Activated CD4-positive, alpha-beta memory T cell treated with anti-CD3 and anti-CD28 coated beads for 36 hours (primary cell): ENCODE data around the gene STAB2. TPM values are rescaled to one million over a fixed set of nuclear protein-coding genes. Genes with fewer than 3 reads are reported as not detected.

Experiments
- CTCF ChIA-PET: fragments of 350-600 bp; sonication (Branson Sonifier 250); formaldehyde crosslinking; loops from one replicate; lab custom pipeline; 2021; ENCODE audit warnings: antibody characterized with exemption, inconsistent platforms; lab: Charles Lee
- POLR2A ChIA-PET: fragments of 350-600 bp; sonication (Branson Sonifier 250); formaldehyde crosslinking; loops from one replicate; lab custom pipeline; 2021; ENCODE audit warnings: antibody characterized with exemption; lab: Charles Lee
- DNase-seq: peaks from one replicate; pipeline ENCODE4 v3.0.0-alpha.2; 2020
- H3K27ac Mint-ChIP-seq: one replicate; pipeline ENCODE4 v1.8.0; 2021; ENCODE audit warnings: mixed read lengths
- H3K27me3 Mint-ChIP-seq: one replicate; pipeline ENCODE4 v1.8.0; 2021; ENCODE audit warnings: mixed read lengths
- H3K36me3 Mint-ChIP-seq: one replicate; pipeline ENCODE4 v1.8.0; 2021; ENCODE audit warnings: mixed read lengths
- H3K4me1 Mint-ChIP-seq: one replicate; pipeline ENCODE4 v1.8.0; 2021; ENCODE audit warnings: low read depth, mixed read lengths
- H3K4me3 Mint-ChIP-seq: one replicate; pipeline ENCODE4 v1.8.0; 2021; ENCODE audit warnings: mild to moderate bottlenecking, mixed read lengths
- H3K9me3 Mint-ChIP-seq: one replicate; pipeline ENCODE4 v1.8.0; 2021; ENCODE audit warnings: mixed read lengths
- intact Hi-C: fragments of 100-400 bp; cut with micrococcal nuclease; formaldehyde crosslinking; loops from one replicate; pipeline ENCODE4 v1.15.1; 2023
- total RNA-seq, 2 experiments: library from RNA; stranded (reverse); gene quantifications; one replicate each; pipeline ENCODE4 v1.2.3, GENCODE V29; 2021

Gene STAB2
- total RNA-seq, 2 experiments from 2014 or later = not detected

DNA sequence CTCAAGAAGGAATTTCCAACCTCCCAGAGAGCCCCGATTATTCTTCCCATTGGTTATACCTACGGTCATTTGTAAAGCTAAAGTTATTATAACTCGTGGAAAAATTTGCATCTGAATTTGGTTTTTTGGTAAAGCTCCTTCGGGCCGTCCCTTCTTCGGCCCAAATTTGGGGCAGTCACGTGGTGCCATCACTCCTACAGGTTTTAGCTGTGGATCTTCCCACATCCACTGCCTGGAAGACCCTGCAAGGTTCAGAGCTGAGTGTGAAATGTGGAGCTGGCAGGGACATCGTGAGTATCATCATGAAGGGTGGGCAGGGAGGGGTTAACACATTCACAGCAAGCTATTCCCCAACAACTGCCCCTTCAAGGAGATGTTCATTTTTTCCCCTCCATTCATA, 148.2 kb downstream of the STAB2 start:
- ChIA-PET POLR2A (no interaction called here), CTCF (no interaction called here)
- Mint-ChIP-seq H3K36me3 (no peaks in the 10 kb centered on the region), H3K4me1 (no peaks in the 10 kb centered on the region), H3K9me3 (peaks cover 3% of the 10 kb centered on the region), H3K27me3 (no peaks in the 10 kb centered on the region), H3K27ac (no peak overlapping the region), H3K4me3 (no peak overlapping the region)
- intact Hi-C loops = no loop called here
- DNase-seq = no peak

DNA sequence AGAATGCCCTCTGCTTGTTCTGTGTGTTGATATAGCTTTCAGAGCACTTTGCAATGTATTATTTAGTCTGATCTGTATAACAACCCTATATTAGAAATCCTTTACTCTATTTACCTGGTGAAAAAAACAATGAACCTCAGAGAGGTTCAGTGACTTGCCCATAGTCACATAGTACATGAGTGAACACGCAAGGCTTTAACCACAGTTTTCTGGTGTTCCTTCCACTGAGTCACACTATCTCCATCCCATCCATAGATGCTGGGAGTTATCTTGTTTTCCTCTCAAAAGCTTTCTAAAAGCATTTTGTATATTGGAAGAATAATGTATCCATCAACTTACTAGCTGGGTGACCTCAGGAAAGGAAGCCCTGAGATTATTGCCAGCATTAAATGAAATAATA, 149.5 kb downstream of the STAB2 start:
- no peaks in the 10 kb centered on the region for H3K27me3 Mint-ChIP-seq
- intact Hi-C loops = no loop called here
- no peak overlapping the region for H3K4me3 Mint-ChIP-seq
- H3K27ac Mint-ChIP-seq = no peak overlapping the region
- H3K4me1 Mint-ChIP-seq = no peaks in the 10 kb centered on the region
- DNase-seq = no peak
- H3K36me3 Mint-ChIP-seq = no peaks in the 10 kb centered on the region
- ChIA-PET POLR2A (no interaction called here), CTCF (no interaction called here)
- peaks cover 2% of the 10 kb centered on the region for H3K9me3 Mint-ChIP-seq

DNA sequence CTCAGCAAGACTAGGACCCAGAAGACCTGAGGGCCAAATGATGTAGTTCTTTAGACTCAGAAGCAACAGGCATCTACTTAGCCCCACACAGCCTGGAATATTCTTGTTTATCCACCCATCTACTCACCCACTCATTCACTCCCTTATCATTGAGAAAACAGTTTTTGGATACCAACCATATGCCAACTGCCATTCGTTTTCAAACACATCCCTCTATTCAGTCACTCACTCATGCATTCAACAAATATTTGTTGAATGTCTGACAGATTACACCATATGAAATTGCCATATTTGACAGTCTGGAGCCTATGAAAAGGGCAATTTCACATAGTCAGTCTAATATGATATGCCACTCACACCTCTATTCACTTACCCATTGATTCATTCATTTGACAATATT, 150.8 kb downstream of the STAB2 start:
- intact Hi-C loops = no loop called here
- ChIA-PET POLR2A (no interaction called here), CTCF (no interaction called here)
- H3K4me3 Mint-ChIP-seq = no peak overlapping the region
- H3K4me1 Mint-ChIP-seq = no peaks in the 10 kb centered on the region
- no peak for DNase-seq
- no peak overlapping the region for H3K27ac Mint-ChIP-seq
- H3K27me3 Mint-ChIP-seq = peaks cover 8% of the 10 kb centered on the region
- H3K36me3 Mint-ChIP-seq = no peaks in the 10 kb centered on the region
- H3K9me3 Mint-ChIP-seq = no peaks in the 10 kb centered on the region

DNA sequence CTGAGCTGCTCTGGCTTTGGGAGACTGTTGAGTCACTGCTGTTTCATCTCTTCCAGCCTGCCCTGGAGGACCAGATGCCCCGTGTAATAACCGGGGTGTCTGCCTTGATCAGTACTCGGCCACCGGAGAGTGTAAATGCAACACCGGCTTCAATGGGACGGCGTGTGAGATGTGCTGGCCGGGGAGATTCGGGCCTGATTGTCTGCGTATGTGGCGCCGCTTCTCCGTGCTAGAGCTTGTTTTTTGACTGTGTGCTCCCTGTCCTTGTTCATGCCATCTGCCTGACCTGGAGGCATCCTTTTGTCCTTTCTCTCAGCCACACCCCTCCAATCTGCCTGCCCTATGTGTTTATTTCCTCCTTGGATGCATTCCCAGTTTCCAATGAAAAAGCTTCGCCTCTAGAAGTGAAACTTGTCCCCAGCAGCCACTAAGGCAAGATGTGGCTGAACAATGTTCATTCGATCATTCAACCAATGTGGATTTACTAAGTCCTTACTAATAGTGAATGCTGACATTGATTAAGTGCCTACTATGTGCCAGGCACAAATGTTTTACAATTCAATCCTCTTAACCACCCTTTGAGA, 155.4 kb downstream of the STAB2 start:
- H3K27me3 Mint-ChIP-seq = peaks cover 8% of the 10 kb centered on the region
- H3K36me3 Mint-ChIP-seq = no peaks in the 10 kb centered on the region
- ChIA-PET POLR2A (no interaction called here), CTCF (no interaction called here)
- H3K27ac Mint-ChIP-seq = no peak overlapping the region
- no peaks in the 10 kb centered on the region for H3K9me3 Mint-ChIP-seq
- no peaks in the 10 kb centered on the region for H3K4me1 Mint-ChIP-seq
- no peak for DNase-seq
- intact Hi-C loops = no loop called here
- no peak overlapping the region for H3K4me3 Mint-ChIP-seq

DNA sequence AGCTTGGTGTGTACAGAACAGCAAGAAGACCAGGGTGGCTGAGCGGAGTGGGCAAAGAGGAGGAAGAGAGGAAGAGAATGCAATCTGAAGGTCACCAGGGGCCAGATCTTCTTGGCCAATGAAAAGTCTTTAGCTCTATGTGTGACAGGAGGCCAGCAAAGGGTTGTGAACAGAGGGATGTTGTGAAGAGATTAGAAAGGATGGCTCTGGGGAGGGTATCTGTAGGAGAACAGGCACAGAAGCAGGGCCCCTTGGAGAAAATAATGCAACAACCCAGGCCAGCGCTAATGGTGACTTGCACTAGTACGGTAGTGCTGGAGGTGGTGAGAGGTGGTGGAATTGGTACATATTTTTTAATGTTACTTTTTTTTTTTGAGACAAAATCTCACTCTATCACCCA, 156.7 kb downstream of the STAB2 start:
- CTCF ChIA-PET = no interaction called here
- H3K27me3 Mint-ChIP-seq = peaks cover 8% of the 10 kb centered on the region
- intact Hi-C loops = no loop called here

DNA sequence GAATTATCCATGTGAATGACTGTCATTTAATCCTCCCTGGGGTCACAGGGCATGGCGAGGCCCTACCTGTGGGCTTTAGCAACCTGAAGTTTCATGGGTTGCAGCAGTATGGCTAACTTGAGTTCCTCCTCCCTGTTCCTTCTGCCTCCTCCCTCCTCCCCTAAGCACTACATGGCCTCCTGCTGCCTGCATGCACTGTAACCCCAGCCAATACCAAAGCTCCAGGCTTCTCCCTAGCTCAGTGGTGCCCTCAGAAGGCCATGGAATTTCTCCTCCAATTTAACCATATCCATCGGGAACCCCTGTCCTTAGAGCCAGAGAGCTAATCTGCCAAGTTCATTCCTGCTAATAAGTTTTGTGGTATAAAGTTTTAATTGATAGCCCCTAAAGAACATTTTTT, 158.9 kb downstream of the STAB2 start:
- no peaks in the 10 kb centered on the region for H3K4me1 Mint-ChIP-seq
- H3K36me3 Mint-ChIP-seq = no peaks in the 10 kb centered on the region
- CTCF ChIA-PET = no interaction called here
- no peaks in the 10 kb centered on the region for H3K9me3 Mint-ChIP-seq
- intact Hi-C loops = no loop called here
- POLR2A ChIA-PET = no interaction called here
- DNase-seq = no peak
- H3K27ac Mint-ChIP-seq = no peak overlapping the region
- peaks cover 8% of the 10 kb centered on the region for H3K27me3 Mint-ChIP-seq
- no peak overlapping the region for H3K4me3 Mint-ChIP-seq

More for the DNA sequence above, 156.7 kb downstream of the STAB2 start:
- H3K4me3 Mint-ChIP-seq = no peak overlapping the region
- no peak overlapping the region for H3K27ac Mint-ChIP-seq
- DNase-seq = no peak
- no peaks in the 10 kb centered on the region for H3K36me3 Mint-ChIP-seq
- H3K4me1 Mint-ChIP-seq = no peaks in the 10 kb centered on the region
- no peaks in the 10 kb centered on the region for H3K9me3 Mint-ChIP-seq
- POLR2A ChIA-PET = no interaction called here

DNA sequence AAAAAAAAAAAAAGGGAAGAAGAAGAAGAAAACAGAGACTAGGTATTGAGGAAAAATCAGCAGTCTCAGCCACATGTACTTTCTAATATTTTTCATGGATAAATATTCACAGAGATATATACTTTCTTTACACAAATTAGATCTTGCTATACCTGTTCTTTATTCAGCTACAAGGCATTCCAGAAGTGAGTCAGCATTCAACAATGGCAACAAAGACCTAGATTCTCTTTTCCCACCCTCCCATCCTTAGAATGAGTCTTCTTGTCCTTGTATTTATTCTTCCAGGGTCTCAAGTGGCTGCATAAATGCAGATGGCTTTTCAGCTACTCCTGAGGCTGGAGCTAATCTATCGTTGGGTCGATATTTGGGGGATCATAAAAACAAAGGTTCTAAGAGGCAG, 160.9 kb downstream of the STAB2 start:
- no peaks in the 10 kb centered on the region for H3K9me3 Mint-ChIP-seq
- DNase-seq = no peak
- H3K4me1 Mint-ChIP-seq = no peaks in the 10 kb centered on the region
- H3K36me3 Mint-ChIP-seq = no peaks in the 10 kb centered on the region
- H3K4me3 Mint-ChIP-seq = no peak overlapping the region
- H3K27ac Mint-ChIP-seq = no peak overlapping the region
- peaks cover 3% of the 10 kb centered on the region for H3K27me3 Mint-ChIP-seq
- intact Hi-C loops = no loop called here
- POLR2A ChIA-PET = no interaction called here
- CTCF ChIA-PET = no interaction called here

DNA sequence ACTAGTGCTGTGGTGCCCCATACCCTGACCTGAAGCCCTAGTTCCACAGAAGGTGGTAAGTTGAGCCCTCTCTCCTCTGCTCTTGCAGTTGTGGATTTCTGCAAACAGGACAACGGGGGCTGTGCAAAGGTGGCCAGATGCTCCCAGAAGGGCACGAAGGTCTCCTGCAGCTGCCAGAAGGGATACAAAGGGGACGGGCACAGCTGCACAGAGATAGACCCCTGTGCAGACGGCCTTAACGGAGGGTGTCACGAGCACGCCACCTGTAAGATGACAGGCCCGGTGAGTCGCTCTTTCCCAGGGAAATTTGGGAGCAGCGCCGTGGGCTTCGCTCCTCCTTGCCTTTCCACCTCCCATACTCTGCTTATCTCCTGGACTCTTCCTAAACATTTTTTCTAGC, 161.8 kb downstream of the STAB2 start:
- intact Hi-C loops = no loop called here
- no peaks in the 10 kb centered on the region for H3K4me1 Mint-ChIP-seq
- H3K27ac Mint-ChIP-seq = no peak overlapping the region
- ChIA-PET POLR2A (no interaction called here), CTCF (no interaction called here)
- peaks cover 3% of the 10 kb centered on the region for H3K27me3 Mint-ChIP-seq
- H3K36me3 Mint-ChIP-seq = no peaks in the 10 kb centered on the region
- DNase-seq = no peak
- no peaks in the 10 kb centered on the region for H3K9me3 Mint-ChIP-seq
- H3K4me3 Mint-ChIP-seq = no peak overlapping the region

DNA sequence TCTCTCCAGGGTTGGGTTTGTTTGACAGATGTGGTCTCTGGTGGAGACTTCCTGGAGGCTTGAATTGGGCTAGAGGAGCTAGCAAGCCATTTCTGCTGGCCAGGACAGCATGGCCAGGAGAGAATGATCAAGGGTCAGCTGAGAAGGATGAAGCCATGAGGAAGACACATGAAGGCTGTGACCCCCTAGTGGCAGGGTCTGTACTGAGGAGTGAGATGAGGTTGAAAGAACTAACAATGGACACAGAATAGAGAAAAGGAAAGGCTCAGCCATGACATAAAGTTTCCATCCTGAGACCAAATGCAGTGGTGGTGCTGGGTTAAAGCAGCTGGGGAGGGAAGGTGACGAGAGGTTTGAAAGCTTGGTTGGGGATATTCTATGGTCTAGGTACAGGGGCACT, 164.1 kb downstream of the STAB2 start:
- Mint-ChIP-seq H3K27me3 (peaks cover 3% of the 10 kb centered on the region), H3K9me3 (no peaks in the 10 kb centered on the region), H3K27ac (no peak overlapping the region), H3K36me3 (no peaks in the 10 kb centered on the region), H3K4me1 (no peaks in the 10 kb centered on the region), H3K4me3 (no peak overlapping the region)
- ChIA-PET CTCF (interaction anchor here (0.6 kb wide), 1 partner anchor 48 kb away, joined by 3 read pairs; no protein-coding TSS in a partner anchor), POLR2A (no interaction called here)
- DNase-seq = no peak
- intact Hi-C loops = no loop called here

DNA sequence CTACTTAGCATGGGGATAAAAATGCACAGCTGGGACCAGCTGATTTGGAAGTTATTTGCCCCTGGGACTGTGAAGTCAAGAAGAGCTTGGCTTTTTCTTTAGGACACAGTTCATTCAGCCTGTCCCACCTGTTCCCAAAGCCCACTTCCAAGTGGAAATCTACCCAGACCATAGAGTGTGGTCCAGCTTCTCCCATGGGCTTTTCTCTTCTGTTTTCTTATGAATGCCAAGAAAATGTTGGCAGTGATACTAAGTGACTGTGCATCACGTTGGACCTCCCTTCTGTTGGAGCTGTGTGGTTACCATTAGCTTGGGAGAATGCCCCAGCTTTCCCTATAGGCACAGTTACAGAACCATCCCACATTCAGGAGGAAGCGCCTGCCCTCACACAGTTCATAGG, 164.5 kb downstream of the STAB2 start:
- H3K27me3 Mint-ChIP-seq = peaks cover 3% of the 10 kb centered on the region
- H3K4me1 Mint-ChIP-seq = no peaks in the 10 kb centered on the region
- no peaks in the 10 kb centered on the region for H3K9me3 Mint-ChIP-seq
- intact Hi-C loops = no loop called here
- CTCF ChIA-PET = interaction anchor here (0.6 to 1.4 kb wide), 2 partner anchors 49 to 119 kb away, joined by 3 to 4 read pairs; no protein-coding TSS in a partner anchor
- no peak overlapping the region for H3K4me3 Mint-ChIP-seq
- H3K36me3 Mint-ChIP-seq = no peaks in the 10 kb centered on the region
- DNase-seq = no peak
- POLR2A ChIA-PET = no interaction called here
- H3K27ac Mint-ChIP-seq = no peak overlapping the region

DNA sequence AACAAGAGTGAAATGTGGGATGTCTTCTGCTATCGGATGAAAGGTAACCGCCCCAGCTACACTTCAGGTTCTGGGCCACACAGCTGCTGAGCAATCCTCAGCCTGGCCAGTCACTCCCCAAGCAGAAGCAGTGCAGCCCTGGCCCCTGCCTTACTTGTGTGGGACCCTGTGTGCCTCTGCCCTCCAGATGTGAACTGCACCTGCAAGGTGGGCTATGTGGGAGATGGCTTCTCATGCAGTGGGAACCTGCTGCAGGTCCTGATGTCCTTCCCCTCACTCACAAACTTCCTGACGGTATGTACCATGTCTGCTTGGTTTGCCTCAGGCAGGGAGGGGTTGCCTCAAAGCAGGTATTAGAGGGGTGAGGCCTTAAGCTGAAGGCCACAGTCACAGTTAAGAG, 168.4 kb downstream of the STAB2 start:
- Mint-ChIP-seq H3K36me3 (no peaks in the 10 kb centered on the region), H3K27me3 (peaks cover 3% of the 10 kb centered on the region), H3K27ac (no peak overlapping the region), H3K4me1 (no peaks in the 10 kb centered on the region), H3K9me3 (no peaks in the 10 kb centered on the region), H3K4me3 (no peak overlapping the region)
- ChIA-PET CTCF (no interaction called here), POLR2A (no interaction called here)
- intact Hi-C loops = no loop called here
- no peak for DNase-seq

DNA sequence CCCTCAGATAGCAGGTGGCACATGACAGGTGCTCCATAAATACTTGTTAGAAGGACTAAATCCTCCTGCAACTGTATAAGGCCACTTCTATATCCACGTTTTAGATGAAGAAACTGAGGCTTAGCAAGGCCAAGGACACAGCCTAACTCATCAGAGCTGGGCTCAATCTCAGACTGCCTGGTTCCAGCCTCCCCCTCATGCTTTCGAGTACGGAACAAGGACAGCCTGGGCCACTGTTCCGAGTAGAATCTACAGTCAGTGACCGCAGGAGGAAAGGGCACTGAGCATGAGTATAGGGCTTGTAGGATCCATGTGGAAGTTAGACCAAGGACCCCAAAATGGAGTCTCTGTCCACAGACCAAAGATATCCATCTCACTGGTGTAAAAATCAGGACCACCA, 169.4 kb downstream of the STAB2 start:
- no peak for DNase-seq
- Mint-ChIP-seq H3K9me3 (no peaks in the 10 kb centered on the region), H3K36me3 (no peaks in the 10 kb centered on the region), H3K4me3 (no peak overlapping the region), H3K27me3 (no peaks in the 10 kb centered on the region), H3K27ac (no peak overlapping the region), H3K4me1 (no peaks in the 10 kb centered on the region)
- POLR2A ChIA-PET = no interaction called here
- CTCF ChIA-PET = no interaction called here
- intact Hi-C loops = no loop called here

DNA sequence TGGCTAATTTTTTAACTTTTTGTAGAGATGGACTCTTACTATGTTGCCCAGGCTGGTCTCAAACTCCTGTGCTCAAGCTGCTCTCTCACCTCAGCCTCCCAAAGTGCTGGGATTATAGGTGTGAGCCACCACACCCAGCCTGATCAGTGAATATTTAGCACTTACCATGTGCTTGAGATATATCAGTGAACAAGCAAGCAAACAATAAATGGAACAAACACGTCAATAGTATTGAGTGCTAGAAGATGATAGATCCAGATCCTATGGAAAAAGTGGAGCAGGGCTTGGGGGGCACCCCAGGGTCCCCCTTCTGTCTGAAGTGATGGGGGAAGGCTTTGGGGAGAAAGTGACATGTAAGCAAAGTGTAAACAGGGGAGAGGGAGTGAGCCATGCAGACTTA, 170.2 kb downstream of the STAB2 start:
- Mint-ChIP-seq H3K9me3 (no peaks in the 10 kb centered on the region), H3K4me3 (no peak overlapping the region), H3K36me3 (no peaks in the 10 kb centered on the region), H3K4me1 (no peaks in the 10 kb centered on the region), H3K27ac (no peak overlapping the region), H3K27me3 (no peaks in the 10 kb centered on the region)
- ChIA-PET CTCF (no interaction called here), POLR2A (no interaction called here)
- DNase-seq = no peak
- intact Hi-C loops = no loop called here
